ENCODE data around the gene CEP164.
A peak's percentile ranks its signal among the peaks of the same experiment; 100 is the strongest.
"Not testable (repeated sequence)": the region's sequence is repeated elsewhere in the genome, so short reads cannot be mapped to it uniquely, and the experiment has no call there.

Gene CEP164

GRCh38 chr11:117443266-117444186 lies 115.9 kb downstream of the CEP164 start:
- DNase-seq: peak in 1 of 2 donors; percentile 21

GRCh38 chr11:117444256-117444655 lies 116.6 kb downstream of the CEP164 start:
- DNase-seq: no peak

GRCh38 chr11:117444711-117445658 lies 117.3 kb downstream of the CEP164 start:
- DNase-seq: no peak

GRCh38 chr11:117449111-117449693 lies 121.5 kb downstream of the CEP164 start:
- DNase-seq: no peak

GRCh38 chr11:117453886-117454563 lies 126.4 kb downstream of the CEP164 start:
- DNase-seq: no peak

- no peak for DNase-seq
Measured at GRCh38 chr11:117454564-117454917, 126.9 kb downstream of the CEP164 start.

- DNase-seq: peak; percentile 24 to 30
Measured at GRCh38 chr11:117456027-117456720, 128.5 kb downstream of the CEP164 start.

- DNase-seq: not testable (repeated sequence)
Measured at GRCh38 chr11:117456721-117457029, 129.0 kb downstream of the CEP164 start.

- no peak for DNase-seq
Measured at GRCh38 chr11:117457031-117457785, 129.6 kb downstream of the CEP164 start.

- DNase-seq: no peak
Measured at GRCh38 chr11:117457835-117458234, 130.2 kb downstream of the CEP164 start.

- DNase-seq: peak; percentile 39 to 42
Measured at GRCh38 chr11:117458275-117459122, 130.8 kb downstream of the CEP164 start.

GRCh38 chr11:117459123-117459978 lies 131.7 kb downstream of the CEP164 start:
- DNase-seq: no peak

- DNase-seq: no peak
Measured at GRCh38 chr11:117459979-117460300, 132.3 kb downstream of the CEP164 start.

GRCh38 chr11:117461396-117462182 lies 133.9 kb downstream of the CEP164 start:
- DNase-seq: no peak

- no peak for DNase-seq
Measured at GRCh38 chr11:117462183-117462863, 134.7 kb downstream of the CEP164 start.

- no peak for DNase-seq
Measured at GRCh38 chr11:117462864-117463247, 135.2 kb downstream of the CEP164 start.

All from stimulated activated CD4-positive, alpha-beta T cell treated with anti-CD3 and anti-CD28 coated beads, Interleukin-2, amount 100 ng/mL, for 24 hours (primary cell).